ENCODE results near the gene CCDC107. TPM values are rescaled to one million over a fixed set of nuclear protein-coding genes. Genes with fewer than 3 reads are reported as not detected.

CCDC107 gene
- total and polyA plus RNA-seq, 2 of the 13 experiments (the other 11 are each of a cell fraction or from before 2014, with no cell fraction given), result 7.1 to 15.2 TPM

DNA sequence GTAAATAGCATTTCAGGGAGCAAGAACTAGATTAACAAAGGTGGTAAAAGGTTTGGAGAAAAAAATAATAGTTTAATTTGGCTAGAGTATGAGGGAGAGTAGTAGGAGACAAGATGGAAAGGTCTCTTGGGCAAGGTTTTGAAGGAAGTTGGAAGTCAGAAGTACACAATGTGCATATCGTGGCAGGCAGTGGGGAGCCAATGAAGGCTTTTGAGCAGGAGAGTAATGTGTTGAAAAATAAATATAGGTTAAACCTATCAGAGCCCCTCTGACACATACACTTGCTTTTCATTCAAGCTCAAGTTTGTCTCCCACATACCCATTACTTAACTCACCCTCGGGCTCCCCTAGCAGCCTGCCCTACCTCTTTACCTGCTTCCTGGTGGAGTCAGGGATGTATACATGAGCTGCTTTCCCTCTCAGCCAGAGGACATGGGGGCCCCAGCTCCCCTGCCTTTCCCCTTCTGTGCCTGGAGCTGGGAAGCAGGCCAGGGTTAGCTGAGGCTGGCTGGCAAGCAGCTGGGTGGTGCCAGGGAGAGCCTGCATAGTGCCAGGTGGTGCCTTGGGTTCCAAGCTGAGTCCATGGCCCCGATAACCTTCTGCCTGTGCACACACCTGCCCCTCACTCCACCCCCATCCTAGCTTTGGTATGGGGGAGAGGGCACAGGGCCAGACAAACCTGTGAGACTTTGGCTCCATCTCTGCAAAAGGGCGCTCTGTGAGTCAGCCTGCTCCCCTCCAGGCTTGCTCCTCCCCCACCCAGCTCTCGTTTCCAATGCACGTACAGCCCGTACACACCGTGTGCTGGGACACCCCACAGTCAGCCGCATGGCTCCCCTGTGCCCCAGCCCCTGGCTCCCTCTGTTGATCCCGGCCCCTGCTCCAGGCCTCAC lies 15.3 kb downstream of the CCDC107 start, which contains the start of gene CA9 (continued):
- TF ChIP-seq KDM1A (CRISPR knock-in tag; IDR thresholded peaks at IDR 0.05) (no peak), ZNF672 (CRISPR knock-in tag; IDR thresholded peaks at IDR 0.05) (no peak), ZNF451 (CRISPR knock-in tag; IDR thresholded peaks at IDR 0.05) (no peak), HES4 (CRISPR knock-in tag; IDR thresholded peaks at IDR 0.05; ENCODE audit: borderline replicate concordance) (no peak), RBM22 (optimal IDR thresholded peaks at IDR 0.05; ENCODE audit: low read length) (no peak), TBP (CRISPR knock-in tag; IDR thresholded peaks at IDR 0.05) (no peak), TCF12 (IDR thresholded peaks at IDR 0.05) (no peak), TCF12 (CRISPR knock-in tag; IDR thresholded peaks at IDR 0.05) (no peak), RNF2 (conservative IDR thresholded peaks at IDR 0.05; ENCODE audit: low read depth) (no peak), JUND (CRISPR knock-in tag; IDR thresholded peaks at IDR 0.05) (no peak), ZNF616 (CRISPR knock-in tag; IDR thresholded peaks at IDR 0.05; ENCODE audit: low read depth) (no peak), ZNF556 (CRISPR knock-in tag; IDR thresholded peaks at IDR 0.05; ENCODE audit: borderline replicate concordance) (no peak), ATF7 (IDR thresholded peaks at IDR 0.05) (no peak), ATF7 (CRISPR knock-in tag; IDR thresholded peaks at IDR 0.05) (no peak), CHCHD3 (CRISPR knock-in tag; IDR thresholded peaks at IDR 0.05) (no peak)
- TF ChIP-seq, protein P1, sequence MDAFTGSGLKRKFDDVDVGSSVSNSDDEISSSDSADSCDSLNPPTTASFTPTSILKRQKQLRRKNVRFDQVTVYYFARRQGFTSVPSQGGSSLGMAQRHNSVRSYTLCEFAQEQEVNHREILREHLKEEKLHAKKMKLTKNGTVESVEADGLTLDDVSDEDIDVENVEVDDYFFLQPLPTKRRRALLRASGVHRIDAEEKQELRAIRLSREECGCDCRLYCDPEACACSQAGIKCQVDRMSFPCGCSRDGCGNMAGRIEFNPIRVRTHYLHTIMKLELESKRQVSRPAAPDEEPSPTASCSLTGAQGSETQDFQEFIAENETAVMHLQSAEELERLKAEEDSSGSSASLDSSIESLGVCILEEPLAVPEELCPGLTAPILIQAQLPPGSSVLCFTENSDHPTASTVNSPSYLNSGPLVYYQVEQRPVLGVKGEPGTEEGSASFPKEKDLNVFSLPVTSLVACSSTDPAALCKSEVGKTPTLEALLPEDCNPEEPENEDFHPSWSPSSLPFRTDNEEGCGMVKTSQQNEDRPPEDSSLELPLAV (CRISPR knock-in tag; conservative IDR thresholded peaks at IDR 0.05; ENCODE audit: low read depth), result no peak
- TF ChIP-seq, protein P2, sequence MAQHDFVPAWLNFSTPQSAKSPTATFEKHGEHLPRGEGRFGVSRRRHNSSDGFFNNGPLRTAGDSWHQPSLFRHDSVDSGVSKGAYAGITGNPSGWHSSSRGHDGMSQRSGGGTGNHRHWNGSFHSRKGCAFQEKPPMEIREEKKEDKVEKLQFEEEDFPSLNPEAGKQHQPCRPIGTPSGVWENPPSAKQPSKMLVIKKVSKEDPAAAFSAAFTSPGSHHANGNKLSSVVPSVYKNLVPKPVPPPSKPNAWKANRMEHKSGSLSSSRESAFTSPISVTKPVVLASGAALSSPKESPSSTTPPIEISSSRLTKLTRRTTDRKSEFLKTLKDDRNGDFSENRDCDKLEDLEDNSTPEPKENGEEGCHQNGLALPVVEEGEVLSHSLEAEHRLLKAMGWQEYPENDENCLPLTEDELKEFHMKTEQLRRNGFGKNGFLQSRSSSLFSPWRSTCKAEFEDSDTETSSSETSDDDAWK (CRISPR knock-in tag; IDR thresholded peaks at IDR 0.05), result no peak
- TF ChIP-seq, protein P3, sequence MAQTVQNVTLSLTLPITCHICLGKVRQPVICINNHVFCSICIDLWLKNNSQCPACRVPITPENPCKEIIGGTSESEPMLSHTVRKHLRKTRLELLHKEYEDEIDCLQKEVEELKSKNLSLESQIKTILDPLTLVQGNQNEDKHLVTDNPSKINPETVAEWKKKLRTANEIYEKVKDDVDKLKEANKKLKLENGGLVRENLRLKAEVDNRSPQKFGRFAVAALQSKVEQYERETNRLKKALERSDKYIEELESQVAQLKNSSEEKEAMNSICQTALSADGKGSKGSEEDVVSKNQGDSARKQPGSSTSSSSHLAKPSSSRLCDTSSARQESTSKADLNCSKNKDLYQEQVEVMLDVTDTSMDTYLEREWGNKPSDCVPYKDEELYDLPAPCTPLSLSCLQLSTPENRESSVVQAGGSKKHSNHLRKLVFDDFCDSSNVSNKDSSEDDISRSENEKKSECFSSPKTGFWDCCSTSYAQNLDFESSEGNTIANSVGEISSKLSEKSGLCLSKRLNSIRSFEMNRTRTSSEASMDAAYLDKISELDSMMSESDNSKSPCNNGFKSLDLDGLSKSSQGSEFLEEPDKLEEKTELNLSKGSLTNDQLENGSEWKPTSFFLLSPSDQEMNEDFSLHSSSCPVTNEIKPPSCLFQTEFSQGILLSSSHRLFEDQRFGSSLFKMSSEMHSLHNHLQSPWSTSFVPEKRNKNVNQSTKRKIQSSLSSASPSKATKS (CRISPR knock-in tag; IDR thresholded peaks at IDR 0.05), result no peak
- TF ChIP-seq, protein P4, sequence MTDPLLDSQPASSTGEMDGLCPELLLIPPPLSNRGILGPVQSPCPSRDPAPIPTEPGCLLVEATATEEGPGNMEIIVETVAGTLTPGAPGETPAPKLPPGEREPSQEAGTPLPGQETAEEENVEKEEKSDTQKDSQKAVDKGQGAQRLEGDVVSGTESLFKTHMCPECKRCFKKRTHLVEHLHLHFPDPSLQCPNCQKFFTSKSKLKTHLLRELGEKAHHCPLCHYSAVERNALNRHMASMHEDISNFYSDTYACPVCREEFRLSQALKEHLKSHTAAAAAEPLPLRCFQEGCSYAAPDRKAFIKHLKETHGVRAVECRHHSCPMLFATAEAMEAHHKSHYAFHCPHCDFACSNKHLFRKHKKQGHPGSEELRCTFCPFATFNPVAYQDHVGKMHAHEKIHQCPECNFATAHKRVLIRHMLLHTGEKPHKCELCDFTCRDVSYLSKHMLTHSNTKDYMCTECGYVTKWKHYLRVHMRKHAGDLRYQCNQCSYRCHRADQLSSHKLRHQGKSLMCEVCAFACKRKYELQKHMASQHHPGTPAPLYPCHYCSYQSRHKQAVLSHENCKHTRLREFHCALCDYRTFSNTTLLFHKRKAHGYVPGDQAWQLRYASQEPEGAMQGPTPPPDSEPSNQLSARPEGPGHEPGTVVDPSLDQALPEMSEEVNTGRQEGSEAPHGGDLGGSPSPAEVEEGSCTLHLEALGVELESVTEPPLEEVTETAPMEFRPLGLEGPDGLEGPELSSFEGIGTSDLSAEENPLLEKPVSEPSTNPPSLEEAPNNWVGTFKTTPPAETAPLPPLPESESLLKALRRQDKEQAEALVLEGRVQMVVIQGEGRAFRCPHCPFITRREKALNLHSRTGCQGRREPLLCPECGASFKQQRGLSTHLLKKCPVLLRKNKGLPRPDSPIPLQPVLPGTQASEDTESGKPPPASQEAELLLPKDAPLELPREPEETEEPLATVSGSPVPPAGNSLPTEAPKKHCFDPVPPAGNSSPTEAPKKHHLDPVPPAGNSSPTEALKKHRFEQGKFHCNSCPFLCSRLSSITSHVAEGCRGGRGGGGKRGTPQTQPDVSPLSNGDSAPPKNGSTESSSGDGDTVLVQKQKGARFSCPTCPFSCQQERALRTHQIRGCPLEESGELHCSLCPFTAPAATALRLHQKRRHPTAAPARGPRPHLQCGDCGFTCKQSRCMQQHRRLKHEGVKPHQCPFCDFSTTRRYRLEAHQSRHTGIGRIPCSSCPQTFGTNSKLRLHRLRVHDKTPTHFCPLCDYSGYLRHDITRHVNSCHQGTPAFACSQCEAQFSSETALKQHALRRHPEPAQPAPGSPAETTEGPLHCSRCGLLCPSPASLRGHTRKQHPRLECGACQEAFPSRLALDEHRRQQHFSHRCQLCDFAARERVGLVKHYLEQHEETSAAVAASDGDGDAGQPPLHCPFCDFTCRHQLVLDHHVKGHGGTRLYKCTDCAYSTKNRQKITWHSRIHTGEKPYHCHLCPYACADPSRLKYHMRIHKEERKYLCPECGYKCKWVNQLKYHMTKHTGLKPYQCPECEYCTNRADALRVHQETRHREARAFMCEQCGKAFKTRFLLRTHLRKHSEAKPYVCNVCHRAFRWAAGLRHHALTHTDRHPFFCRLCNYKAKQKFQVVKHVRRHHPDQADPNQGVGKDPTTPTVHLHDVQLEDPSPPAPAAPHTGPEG (CRISPR knock-in tag; IDR thresholded peaks at IDR 0.05), result no peak
